ENCODE data around the gene ZMIZ1. TPM values are rescaled to one million over a fixed set of nuclear protein-coding genes. Genes with fewer than 3 reads are reported as not detected.

The ZMIZ1 gene
- total and polyA plus RNA-seq, 2 donors (not counting 1 experiment from before 2014, with no cell fraction given): 6.3 to 30.6 TPM

DNA sequence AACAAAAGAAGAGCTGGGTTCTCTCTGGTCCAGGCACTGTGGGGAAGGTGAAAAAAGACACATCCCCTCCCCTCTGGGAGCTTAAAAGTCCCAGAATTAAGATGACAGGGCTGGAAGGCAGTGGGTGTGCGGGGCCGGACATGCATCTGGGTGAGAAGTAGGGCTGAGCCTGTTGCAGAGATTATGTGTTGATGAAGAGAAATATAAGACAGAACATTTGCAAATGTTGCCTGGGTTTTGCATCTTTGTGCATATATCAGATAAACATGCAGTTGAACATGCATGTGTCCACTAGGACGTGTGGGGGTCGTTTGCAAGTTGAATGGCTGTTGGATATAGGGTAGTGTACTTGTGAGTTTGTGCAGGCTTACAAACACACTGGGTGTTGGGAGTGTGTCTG, 184.2 kb downstream of the ZMIZ1 start:
- Histone ChIP-seq H3K9ac (ENCODE audit: insufficient read depth, low read length) (no peak overlapping the region), H2AFZ (ENCODE audit: low read length) (no peak overlapping the region), H3K27me3 (ENCODE audit: control insufficient read depth, insufficient read depth, low read length) (no peaks in the 10 kb centered on the region), H4K20me1 (ENCODE audit: control insufficient read depth, extremely low read depth, insufficient read depth, low read length) (peaks cover 3% of the 10 kb centered on the region), H3K79me2 (ENCODE audit: control insufficient read depth, insufficient read depth, low read length) (peaks cover 24% of the 10 kb centered on the region), H3K27ac (ENCODE audit: insufficient read depth, low read length) (no peak overlapping the region), H3K4me2 (ENCODE audit: extremely low read depth, insufficient read depth, low read length) (no peak overlapping the region), H3K4me1 (ENCODE audit: control insufficient read depth, extremely low read depth, insufficient read depth, low read length) (no peaks in the 10 kb centered on the region), H3K4me3 (replicated peaks in 1 of 4; ENCODE audit: control extremely low read depth in 1 of 4, insufficient read depth in 1 of 4, low read depth in 3 of 4, low read length in 4 of 4) (no peak overlapping the region), H3K9me3 (ENCODE audit: control insufficient read depth, insufficient read depth, low read depth, low read length) (no peaks in the 10 kb centered on the region), H3K36me3 (ENCODE audit: control insufficient read depth, insufficient read depth, low read length) (peaks cover 11% of the 10 kb centered on the region)
- DNase-seq (ENCODE audit: low read depth in 2 of 2): no peak
- TF ChIP-seq EZH2 (IDR thresholded peaks at IDR 0.05; ENCODE audit: low read length, missing control alignments) (no peak), CTCF (conservative IDR thresholded peaks at IDR 0.05 in 1 of 2, IDR thresholded peaks at IDR 0.05 in 1 of 2; ENCODE audit: low read depth in 1 of 2, low read length in 2 of 2) (no peak)

- TF ChIP-seq EZH2 (IDR thresholded peaks at IDR 0.05; ENCODE audit: low read length, missing control alignments) (no peak), CTCF (conservative IDR thresholded peaks at IDR 0.05 in 1 of 2, IDR thresholded peaks at IDR 0.05 in 1 of 2; ENCODE audit: low read depth in 1 of 2, low read length in 2 of 2) (no peak)
- Histone ChIP-seq H3K27ac (ENCODE audit: insufficient read depth, low read length) (no peak overlapping the region), H2AFZ (ENCODE audit: low read length) (no peak overlapping the region), H3K9ac (ENCODE audit: insufficient read depth, low read length) (no peak overlapping the region), H3K79me2 (ENCODE audit: control insufficient read depth, insufficient read depth, low read length) (peaks cover 22% of the 10 kb centered on the region), H3K9me3 (ENCODE audit: control insufficient read depth, insufficient read depth, low read depth, low read length) (no peaks in the 10 kb centered on the region), H3K4me3 (replicated peaks in 1 of 4; ENCODE audit: control extremely low read depth in 1 of 4, insufficient read depth in 1 of 4, low read depth in 3 of 4, low read length in 4 of 4) (no peak overlapping the region), H4K20me1 (ENCODE audit: control insufficient read depth, extremely low read depth, insufficient read depth, low read length) (peaks cover 3% of the 10 kb centered on the region), H3K27me3 (ENCODE audit: control insufficient read depth, insufficient read depth, low read length) (no peaks in the 10 kb centered on the region), H3K4me2 (ENCODE audit: extremely low read depth, insufficient read depth, low read length) (no peak overlapping the region), H3K4me1 (ENCODE audit: control insufficient read depth, extremely low read depth, insufficient read depth, low read length) (no peaks in the 10 kb centered on the region), H3K36me3 (ENCODE audit: control insufficient read depth, insufficient read depth, low read length) (peaks cover 11% of the 10 kb centered on the region)
- no peak for DNase-seq (ENCODE audit: low read depth in 2 of 2)
These were observed 184.9 kb downstream of the ZMIZ1 start for GRCh38 chr10:79253704-79254103.

- no peak overlapping the region for H3K27ac ChIP-seq (ENCODE audit: insufficient read depth, low read length)
- no peak for DNase-seq (ENCODE audit: low read depth in 2 of 2)
- no peak overlapping the region for H2AFZ ChIP-seq (ENCODE audit: low read length)
- H3K4me3 ChIP-seq (replicated peaks in 1 of 4; ENCODE audit: control extremely low read depth in 1 of 4, insufficient read depth in 1 of 4, low read depth in 3 of 4, low read length in 4 of 4): no peak overlapping the region
- H4K20me1 ChIP-seq (ENCODE audit: control insufficient read depth, extremely low read depth, insufficient read depth, low read length): peaks cover 3% of the 10 kb centered on the region
- H3K36me3 ChIP-seq (ENCODE audit: control insufficient read depth, insufficient read depth, low read length): peaks cover 11% of the 10 kb centered on the region
- no peaks in the 10 kb centered on the region for H3K27me3 ChIP-seq (ENCODE audit: control insufficient read depth, insufficient read depth, low read length)
- no peaks in the 10 kb centered on the region for H3K9me3 ChIP-seq (ENCODE audit: control insufficient read depth, insufficient read depth, low read depth, low read length)
- H3K79me2 ChIP-seq (ENCODE audit: control insufficient read depth, insufficient read depth, low read length): peaks cover 17% of the 10 kb centered on the region
- no peak overlapping the region for H3K9ac ChIP-seq (ENCODE audit: insufficient read depth, low read length)
- TF ChIP-seq CTCF (conservative IDR thresholded peaks at IDR 0.05 in 1 of 2, IDR thresholded peaks at IDR 0.05 in 1 of 2; ENCODE audit: low read depth in 1 of 2, low read length in 2 of 2): no peak
- TF ChIP-seq EZH2 (IDR thresholded peaks at IDR 0.05; ENCODE audit: low read length, missing control alignments): no peak
- no peak overlapping the region for H3K4me2 ChIP-seq (ENCODE audit: extremely low read depth, insufficient read depth, low read length)
- H3K4me1 ChIP-seq (ENCODE audit: control insufficient read depth, extremely low read depth, insufficient read depth, low read length): no peaks in the 10 kb centered on the region
These were observed 185.7 kb downstream of the ZMIZ1 start for GRCh38 chr10:79254333-79255006.

All from fibroblast of lung (primary cell).